Effector CD4-positive, alpha-beta T cell (primary cell): Measurements from ENCODE around the gene GATA2.

Source experiments
- DNase-seq: peaks from one replicate; pipeline ENCODE4 v3.0.0-alpha.2; 2020

Gene GATA2

GRCh38 chr3:128487813-128488635 lies 5.0 kb downstream of the GATA2 start:
- no peak for DNase-seq

GRCh38 chr3:128487538-128487812 lies 5.5 kb downstream of the GATA2 start:
- DNase-seq, result no peak

- DNase-seq, result no peak
These were observed 6.1 kb downstream of the GATA2 start for GRCh38 chr3:128486681-128487537.

GRCh38 chr3:128486205-128486628 lies 6.8 kb downstream of the GATA2 start:
- no peak for DNase-seq

- no peak for DNase-seq
These were observed 7.5 kb downstream of the GATA2 start for GRCh38 chr3:128485282-128486204.

- no peak for DNase-seq
These were observed 8.4 kb downstream of the GATA2 start for GRCh38 chr3:128484404-128485281.

- DNase-seq, result no peak
These were observed 9.2 kb downstream of the GATA2 start for GRCh38 chr3:128483657-128484403.

GRCh38 chr3:128482666-128483656 lies 10.0 kb downstream of the GATA2 start:
- DNase-seq, result no peak

- DNase-seq, result no peak
These were observed 10.8 kb downstream of the GATA2 start for GRCh38 chr3:128482175-128482574.

- no peak for DNase-seq
These were observed 11.5 kb downstream of the GATA2 start for GRCh38 chr3:128481438-128481942.

GRCh38 chr3:128480717-128481437 lies 12.1 kb downstream of the GATA2 start:
- DNase-seq, result no peak

- no peak for DNase-seq
These were observed 12.7 kb downstream of the GATA2 start for GRCh38 chr3:128480278-128480677.

GRCh38 chr3:128479558-128480086 lies 13.4 kb downstream of the GATA2 start:
- no peak for DNase-seq

GRCh38 chr3:128478576-128479506 lies 14.2 kb downstream of the GATA2 start:
- no peak for DNase-seq

GRCh38 chr3:128476659-128477058 lies 16.3 kb downstream of the GATA2 start:
- DNase-seq, result no peak

GRCh38 chr3:128475355-128475754 lies 17.6 kb downstream of the GATA2 start:
- DNase-seq, result no peak

- DNase-seq, result no peak
These were observed 19.3 kb downstream of the GATA2 start for GRCh38 chr3:128473737-128474136.

GRCh38 chr3:128473180-128473519 lies 19.9 kb downstream of the GATA2 start:
- DNase-seq, result no peak
